Measurements from ENCODE around the gene ACSM3. TPM values are rescaled to one million over a fixed set of nuclear protein-coding genes. Genes with fewer than 3 reads are reported as not detected.

Gene ACSM3
- total and polyA plus RNA-seq, 2 donors (not counting 3 experiments of a cell fraction or from before 2014, with no cell fraction given) = 23.7 to 37.3 TPM

DNA sequence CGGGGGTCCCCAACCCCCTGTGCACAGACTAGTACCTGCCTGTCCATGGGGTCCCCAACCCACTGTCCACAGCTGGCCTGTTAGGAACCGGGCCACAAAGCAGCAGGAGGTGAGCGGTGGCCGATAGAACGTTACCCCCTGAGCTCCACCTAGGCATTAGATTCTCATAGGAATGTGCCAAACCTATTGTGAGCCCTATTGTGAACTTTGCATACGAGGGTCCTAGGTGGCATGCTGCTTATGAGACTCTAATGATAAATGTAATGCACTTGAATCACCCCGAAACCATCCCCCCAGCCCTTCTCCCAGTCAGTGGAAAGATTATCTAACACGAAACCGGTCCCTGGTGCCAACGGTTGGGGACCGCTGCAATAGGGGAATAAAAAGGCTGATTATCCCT lies 44.0 kb downstream of the ACSM3 start:
- intact Hi-C loops (cut with micrococcal nuclease) = loop anchor here (1.0 to 5.0 kb wide), 2 partner anchors 94 to 350 kb away; partner anchors contain the start of genes DCUN1D3, LDAF1 and LYRM1
- TF ChIP-seq, protein P1, sequence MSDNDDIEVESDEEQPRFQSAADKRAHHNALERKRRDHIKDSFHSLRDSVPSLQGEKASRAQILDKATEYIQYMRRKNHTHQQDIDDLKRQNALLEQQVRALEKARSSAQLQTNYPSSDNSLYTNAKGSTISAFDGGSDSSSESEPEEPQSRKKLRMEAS (IDR thresholded peaks at IDR 0.05; ENCODE audit: insufficient read depth, insufficient read length) = no peak
- TF ChIP-seq EZH2 (IDR thresholded peaks at IDR 0.05; ENCODE audit: borderline replicate concordance, low read depth, low read length, severe bottlenecking) = no peak
- no peak for TF ChIP-seq FOS (IDR thresholded peaks at IDR 0.05; ENCODE audit: borderline replicate concordance, insufficient read depth, low read length)
- CTCF ChIA-PET = interaction anchor here (2.6 to 3.0 kb wide), 2 partner anchors 43 to 493 kb away, joined by 10 to 15 read pairs; no protein-coding TSS in a partner anchor

DNA sequence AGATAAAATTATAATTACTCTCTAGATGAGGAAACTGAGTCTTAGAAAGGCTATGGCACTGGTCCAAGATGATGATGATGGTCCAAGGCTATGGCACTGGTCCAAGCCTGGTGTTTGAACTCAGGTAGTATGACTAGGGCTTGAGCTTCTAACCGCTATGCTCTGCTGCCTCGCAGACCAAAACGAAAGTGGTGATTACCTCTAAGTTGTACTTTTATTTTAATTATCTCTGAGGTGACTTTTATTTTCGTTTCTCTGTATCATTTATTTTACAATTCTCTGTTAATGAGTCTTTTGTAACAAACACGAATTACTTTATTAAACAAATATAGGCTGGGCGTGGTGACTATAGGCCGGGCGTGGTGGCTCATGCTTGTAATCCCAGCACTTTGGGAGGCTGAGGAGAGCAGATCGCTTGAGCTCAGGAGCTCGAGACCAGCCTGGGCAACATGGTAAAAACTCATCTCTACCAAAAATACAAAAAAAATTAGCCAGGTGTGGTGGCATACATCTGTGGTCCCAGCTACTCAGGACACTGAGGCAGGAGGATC lies 48.1 kb downstream of the ACSM3 start:
- DNase-seq (ENCODE audit: low read depth, low spot score) (no peak), FAIRE-seq (no peak)
- Histone ChIP-seq H3K4me2 (ENCODE audit: insufficient read depth, low read length) (no peak overlapping the region), H2AFZ (ENCODE audit: low read depth, low read length) (no peak overlapping the region), H3K79me2 (ENCODE audit: control insufficient read depth, insufficient read depth, low read length) (no peaks in the 10 kb centered on the region), H3K9me1 (replicated peaks; ENCODE audit: control insufficient read depth, extremely low read depth, insufficient read depth, low read length) (no peaks in the 10 kb centered on the region), H4K20me1 (replicated peaks; ENCODE audit: control insufficient read depth, extremely low read depth, insufficient read depth, low read length) (no peaks in the 10 kb centered on the region), H3K4me1 (ENCODE audit: control insufficient read depth, extremely low read depth, insufficient read depth, low read length) (peaks cover 11% of the 10 kb centered on the region), H3K36me3 (ENCODE audit: control insufficient read depth in 2 of 2, extremely low read depth in 1 of 2, insufficient read depth in 2 of 2, low read length in 2 of 2) (no peaks in the 10 kb centered on the region), H3K27me3 (ENCODE audit: control insufficient read depth in 2 of 2, insufficient read depth in 2 of 2, low read length in 2 of 2) (no peaks in the 10 kb centered on the region), H3K27ac (ENCODE audit: insufficient read depth, low read depth, low read length) (no peak overlapping the region), H3K9ac (replicated peaks; ENCODE audit: extremely low read depth, insufficient read depth, low read length) (no peak overlapping the region), H3K4me3 (replicated peaks in 1 of 3; ENCODE audit: insufficient read depth in 1 of 3, low read depth in 1 of 3, low read length in 3 of 3) (no peak overlapping the region), H3K9me3 (replicated peaks; ENCODE audit: control insufficient read depth, insufficient read depth, low read length) (no peaks in the 10 kb centered on the region)
- BruUV-seq (replicated peaks) = no TSS peak
- CTCF ChIA-PET = no interaction called here
- no peak for TF ChIP-seq JUN (IDR thresholded peaks at IDR 0.05; ENCODE audit: borderline replicate concordance, insufficient read depth, insufficient read length, low read depth)
- TF ChIP-seq, protein P1 (IDR thresholded peaks at IDR 0.05; ENCODE audit: insufficient read depth, insufficient read length) = no peak
- no peak for TF ChIP-seq FOS (IDR thresholded peaks at IDR 0.05; ENCODE audit: borderline replicate concordance, insufficient read depth, low read length)
- intact Hi-C loops (cut with micrococcal nuclease) (no loop called here), dilution Hi-C loops (cut with MboI; ENCODE audit: extremely low pct_ligation_motif_present, low sequenced_read_pairs) (no loop called here)
- POLR2A ChIA-PET = no interaction called here

More for the DNA sequence above, 44.0 kb downstream of the ACSM3 start:
- dilution Hi-C loops (cut with MboI; ENCODE audit: extremely low pct_ligation_motif_present, low sequenced_read_pairs) = no loop called here
- no TSS peak for BruUV-seq (replicated peaks)
- POLR2A ChIA-PET = no interaction called here
- no peaks in the 10 kb centered on the region for H3K27me3 ChIP-seq (ENCODE audit: control insufficient read depth in 2 of 2, insufficient read depth in 2 of 2, low read length in 2 of 2)
- DNase-seq (ENCODE audit: low read depth, low spot score) (no peak), FAIRE-seq (no peak)
- H2AFZ ChIP-seq (ENCODE audit: low read depth, low read length) = no peak overlapping the region
- H3K4me2 ChIP-seq (ENCODE audit: insufficient read depth, low read length) = no peak overlapping the region
- H3K36me3 ChIP-seq (ENCODE audit: control insufficient read depth in 2 of 2, extremely low read depth in 1 of 2, insufficient read depth in 2 of 2, low read length in 2 of 2) = no peaks in the 10 kb centered on the region
- H3K9me1 ChIP-seq (replicated peaks; ENCODE audit: control insufficient read depth, extremely low read depth, insufficient read depth, low read length) = no peaks in the 10 kb centered on the region
- no peak overlapping the region for H3K4me3 ChIP-seq (replicated peaks in 1 of 3; ENCODE audit: insufficient read depth in 1 of 3, low read depth in 1 of 3, low read length in 3 of 3)
- H4K20me1 ChIP-seq (replicated peaks; ENCODE audit: control insufficient read depth, extremely low read depth, insufficient read depth, low read length) = no peaks in the 10 kb centered on the region
- no peak overlapping the region for H3K9ac ChIP-seq (replicated peaks; ENCODE audit: extremely low read depth, insufficient read depth, low read length)
- H3K4me1 ChIP-seq (ENCODE audit: control insufficient read depth, extremely low read depth, insufficient read depth, low read length) = peaks cover 7% of the 10 kb centered on the region
- no peaks in the 10 kb centered on the region for H3K79me2 ChIP-seq (ENCODE audit: control insufficient read depth, insufficient read depth, low read length)
- no peaks in the 10 kb centered on the region for H3K9me3 ChIP-seq (replicated peaks; ENCODE audit: control insufficient read depth, insufficient read depth, low read length)
- no peak overlapping the region for H3K27ac ChIP-seq (ENCODE audit: insufficient read depth, low read depth, low read length)

All from endothelial cell of umbilical vein (primary cell).